Measurements from ENCODE around the gene PNPT1.

- TF ChIP-seq CTCF (IDR thresholded peaks at IDR 0.05; ENCODE audit: insufficient read depth, low read length, poor library complexity, severe bottlenecking) (no peak), EZH2phosphoT487 (conservative IDR thresholded peaks at IDR 0.05; ENCODE audit: low read length) (no peak)
These were observed 26.2 kb upstream of the PNPT1 start for GRCh38 chr2:55719852-55720251.
